ENCODE measurements around the gene S100PBP. TPM values are rescaled to one million over a fixed set of nuclear protein-coding genes. Genes with fewer than 3 reads are reported as not detected.

Gene S100PBP
- total and polyA plus RNA-seq, 9 of the 15 experiments (the other 6 are each of a cell fraction or from before 2014, with no cell fraction given): 22.9 to 60.2 (median 32.9) TPM

DNA sequence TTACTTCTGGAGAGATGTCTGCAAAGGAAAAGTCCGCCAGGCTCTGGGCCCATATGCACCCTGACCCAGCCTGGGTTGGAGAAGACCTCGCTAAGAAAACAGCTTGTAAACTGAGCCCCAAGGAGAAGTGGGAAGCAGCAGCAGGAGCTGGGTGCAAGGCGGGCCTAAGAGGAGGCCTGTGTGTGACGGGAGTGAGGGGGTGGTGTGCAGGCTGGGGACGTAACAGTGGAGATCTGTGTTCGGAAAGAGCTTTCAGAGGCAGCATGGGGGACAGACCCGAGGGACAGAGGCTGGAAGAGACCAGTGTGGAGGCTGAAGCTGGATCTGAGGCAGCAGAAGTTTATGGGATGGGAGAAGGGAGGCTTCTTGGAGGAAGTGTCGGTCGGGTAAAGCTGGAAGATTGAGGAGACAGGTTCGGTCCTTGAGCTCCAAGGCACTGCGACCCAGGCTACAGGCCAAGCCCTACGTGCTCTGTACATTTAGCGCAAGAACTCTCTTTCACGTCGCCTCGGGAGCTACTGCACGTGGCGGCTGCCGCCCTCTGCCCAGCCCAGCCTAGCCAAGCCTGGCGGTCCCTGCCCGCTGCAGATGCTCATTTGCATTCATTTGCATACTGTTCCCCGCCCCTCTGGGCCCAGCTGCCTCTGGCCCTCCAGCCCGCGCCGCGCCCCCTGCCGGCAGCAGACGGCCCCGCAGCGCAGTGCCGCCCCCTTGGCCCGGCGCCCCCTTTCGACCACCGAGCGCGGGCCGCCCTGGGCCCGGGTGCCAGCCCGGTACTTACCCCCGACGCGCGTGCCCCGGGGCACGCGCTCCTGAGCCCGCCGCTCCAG is 75.1 kb downstream of the S100PBP start (continued):
- TF ChIP-seq DEAF1 (CRISPR knock-in tag; IDR thresholded peaks at IDR 0.05) (no peak), ETS2 (tag; IDR thresholded peaks at IDR 0.05; ENCODE audit: borderline replicate concordance, poor library complexity, severe bottlenecking) (no peak), ZC3H11A (IDR thresholded peaks at IDR 0.05; ENCODE audit: low read depth, low read length) (no peak), ZBTB7A (IDR thresholded peaks at IDR 0.05; ENCODE audit: borderline replicate concordance, control insufficient read depth, low read depth, low read length) (peak; percentile 99), KAT7 (CRISPR knock-in tag; IDR thresholded peaks at IDR 0.05; ENCODE audit: borderline replicate concordance) (no peak), TARDBP (IDR thresholded peaks at IDR 0.05) (peak; percentile 80; the same call in 1 of the 2 replicates), TAF1 (IDR thresholded peaks at IDR 0.05; ENCODE audit: control insufficient read depth, extremely low read depth, insufficient read depth, low read length, severe bottlenecking) (no peak), ZNF184 (CRISPR knock-in tag; IDR thresholded peaks at IDR 0.05) (no peak), CREB1 (IDR thresholded peaks at IDR 0.05) (no peak), CREB1 (CRISPR knock-in tag; IDR thresholded peaks at IDR 0.05) (peak; percentile 28), NFE2 (IDR thresholded peaks at IDR 0.05; ENCODE audit: low read depth) (no peak), HDAC1 (IDR thresholded peaks at IDR 0.05) (no peak), FUS (optimal IDR thresholded peaks at IDR 0.05; ENCODE audit: low read depth, low read length) (no peak)
- TF ChIP-seq, protein P1, sequence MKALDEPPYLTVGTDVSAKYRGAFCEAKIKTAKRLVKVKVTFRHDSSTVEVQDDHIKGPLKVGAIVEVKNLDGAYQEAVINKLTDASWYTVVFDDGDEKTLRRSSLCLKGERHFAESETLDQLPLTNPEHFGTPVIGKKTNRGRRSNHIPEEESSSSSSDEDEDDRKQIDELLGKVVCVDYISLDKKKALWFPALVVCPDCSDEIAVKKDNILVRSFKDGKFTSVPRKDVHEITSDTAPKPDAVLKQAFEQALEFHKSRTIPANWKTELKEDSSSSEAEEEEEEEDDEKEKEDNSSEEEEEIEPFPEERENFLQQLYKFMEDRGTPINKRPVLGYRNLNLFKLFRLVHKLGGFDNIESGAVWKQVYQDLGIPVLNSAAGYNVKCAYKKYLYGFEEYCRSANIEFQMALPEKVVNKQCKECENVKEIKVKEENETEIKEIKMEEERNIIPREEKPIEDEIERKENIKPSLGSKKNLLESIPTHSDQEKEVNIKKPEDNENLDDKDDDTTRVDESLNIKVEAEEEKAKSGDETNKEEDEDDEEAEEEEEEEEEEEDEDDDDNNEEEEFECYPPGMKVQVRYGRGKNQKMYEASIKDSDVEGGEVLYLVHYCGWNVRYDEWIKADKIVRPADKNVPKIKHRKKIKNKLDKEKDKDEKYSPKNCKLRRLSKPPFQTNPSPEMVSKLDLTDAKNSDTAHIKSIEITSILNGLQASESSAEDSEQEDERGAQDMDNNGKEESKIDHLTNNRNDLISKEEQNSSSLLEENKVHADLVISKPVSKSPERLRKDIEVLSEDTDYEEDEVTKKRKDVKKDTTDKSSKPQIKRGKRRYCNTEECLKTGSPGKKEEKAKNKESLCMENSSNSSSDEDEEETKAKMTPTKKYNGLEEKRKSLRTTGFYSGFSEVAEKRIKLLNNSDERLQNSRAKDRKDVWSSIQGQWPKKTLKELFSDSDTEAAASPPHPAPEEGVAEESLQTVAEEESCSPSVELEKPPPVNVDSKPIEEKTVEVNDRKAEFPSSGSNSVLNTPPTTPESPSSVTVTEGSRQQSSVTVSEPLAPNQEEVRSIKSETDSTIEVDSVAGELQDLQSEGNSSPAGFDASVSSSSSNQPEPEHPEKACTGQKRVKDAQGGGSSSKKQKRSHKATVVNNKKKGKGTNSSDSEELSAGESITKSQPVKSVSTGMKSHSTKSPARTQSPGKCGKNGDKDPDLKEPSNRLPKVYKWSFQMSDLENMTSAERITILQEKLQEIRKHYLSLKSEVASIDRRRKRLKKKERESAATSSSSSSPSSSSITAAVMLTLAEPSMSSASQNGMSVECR (CRISPR knock-in tag; IDR thresholded peaks at IDR 0.05): peak; percentile 59; the same call in 1 of the 2 replicates
- TF ChIP-seq, protein P2, sequence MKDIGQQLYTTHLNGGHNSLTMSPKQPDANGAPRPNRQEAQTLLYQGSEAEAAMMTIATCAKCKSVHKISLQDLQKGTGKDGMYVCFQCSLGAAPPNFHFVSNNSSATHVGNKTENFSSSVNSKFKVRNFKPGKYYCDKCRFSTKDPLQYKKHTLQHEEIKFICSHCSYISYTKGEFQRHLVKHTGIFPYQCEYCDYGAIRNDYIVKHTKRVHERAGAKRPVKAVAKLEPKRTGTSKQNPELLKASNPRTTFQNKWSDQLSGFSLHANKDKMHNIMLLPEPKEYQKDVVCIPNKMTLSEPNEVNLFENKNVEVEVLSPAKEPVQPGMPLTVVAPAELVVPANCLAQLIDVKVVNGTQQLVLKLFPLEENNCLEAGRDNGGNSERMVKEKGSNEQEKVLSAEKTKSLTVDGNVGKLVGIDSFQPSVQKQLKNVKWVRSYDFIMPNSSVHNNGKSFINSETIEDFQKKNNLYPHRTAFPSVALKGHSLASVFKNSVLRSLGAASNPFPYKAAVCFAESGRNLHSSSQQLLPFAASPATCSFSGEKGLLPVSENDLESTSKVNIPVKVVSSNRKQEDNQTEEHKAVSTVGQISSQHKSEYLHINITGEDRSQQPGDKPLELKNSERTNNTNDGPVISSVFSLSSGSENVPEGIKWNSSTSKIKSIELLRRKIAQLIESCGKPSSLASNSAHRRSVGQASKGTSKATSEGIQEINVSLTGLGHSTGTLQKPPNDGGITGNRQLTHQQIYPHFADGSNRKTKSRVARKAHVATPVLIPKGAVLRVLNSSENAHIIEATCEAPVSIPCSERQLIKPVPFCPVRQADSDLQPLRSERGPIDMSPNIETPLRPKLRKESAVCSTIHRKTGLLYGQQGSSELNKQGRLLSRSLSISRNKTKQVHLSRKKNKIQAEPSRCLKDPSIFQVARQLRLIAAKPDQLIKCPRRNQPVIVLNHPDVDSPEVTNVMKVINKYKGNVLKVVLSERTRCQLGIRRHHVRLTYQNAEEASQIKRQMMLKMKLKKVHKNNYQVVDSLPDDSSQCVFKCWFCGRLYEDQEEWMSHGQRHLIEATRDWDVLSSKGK (CRISPR knock-in tag; IDR thresholded peaks at IDR 0.05): no peak
- TF ChIP-seq, protein P3, sequence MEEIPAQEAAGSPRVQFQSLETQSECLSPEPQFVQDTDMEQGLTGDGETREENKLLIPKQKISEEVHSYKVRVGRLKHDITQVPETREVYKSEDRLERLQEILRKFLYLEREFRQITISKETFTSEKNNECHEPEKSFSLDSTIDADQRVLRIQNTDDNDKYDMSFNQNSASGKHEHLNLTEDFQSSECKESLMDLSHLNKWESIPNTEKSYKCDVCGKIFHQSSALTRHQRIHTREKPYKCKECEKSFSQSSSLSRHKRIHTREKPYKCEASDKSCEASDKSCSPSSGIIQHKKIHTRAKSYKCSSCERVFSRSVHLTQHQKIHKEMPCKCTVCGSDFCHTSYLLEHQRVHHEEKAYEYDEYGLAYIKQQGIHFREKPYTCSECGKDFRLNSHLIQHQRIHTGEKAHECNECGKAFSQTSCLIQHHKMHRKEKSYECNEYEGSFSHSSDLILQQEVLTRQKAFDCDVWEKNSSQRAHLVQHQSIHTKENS (CRISPR knock-in tag; IDR thresholded peaks at IDR 0.05): no peak

Measured in K562 (cell line).